Trophoblast cell (in vitro differentiated cells and primary cell): Measurements from ENCODE around the gene ANKRD13A.
"Not testable (repeated sequence)": the region's sequence is repeated elsewhere in the genome, so short reads cannot be mapped to it uniquely, and the experiment has no call there.

ENCODE experiments used
- DNase-seq, 2 donors: peaks; one replicate each; pipeline ENCODE4 v3.0.0-alpha.2; 2016
- H2AFZ ChIP-seq: 2 replicates; pipeline ENCODE4 v1.6.1; 2013; ENCODE audit warnings: low read length, moderate library complexity, mild to moderate bottlenecking; ENCODE audit not compliant: insufficient read depth, poor library complexity
- H2AK5ac ChIP-seq: 2 replicates; pipeline ENCODE4 v1.6.1; 2013; ENCODE audit warnings: mild to moderate bottlenecking, low read length
- H2BK120ac ChIP-seq: 2 replicates; pipeline ENCODE4 v1.6.1; 2013; ENCODE audit warnings: low read length, mild to moderate bottlenecking, moderate library complexity; ENCODE audit not compliant: insufficient read depth, poor library complexity
- H2BK12ac ChIP-seq: 2 replicates; pipeline ENCODE4 v1.6.1; 2013; ENCODE audit warnings: mild to moderate bottlenecking, low read length, moderate library complexity
- H2BK5ac ChIP-seq: 2 replicates; pipeline ENCODE4 v1.6.1; 2013; ENCODE audit warnings: low read length, low read depth, moderate library complexity, mild to moderate bottlenecking; ENCODE audit not compliant: poor library complexity
- H3K14ac ChIP-seq: 2 replicates; pipeline ENCODE4 v1.6.1; 2013; ENCODE audit warnings: mild to moderate bottlenecking, low read length
- H3K18ac ChIP-seq: 2 replicates; pipeline ENCODE4 v1.6.1; 2013; ENCODE audit warnings: mild to moderate bottlenecking, low read length
- H3K23ac ChIP-seq: 2 replicates; pipeline ENCODE4 v1.6.1; 2013; ENCODE audit warnings: low read length
- H3K27ac ChIP-seq: 2 replicates; pipeline ENCODE4 v1.5.1; 2013; ENCODE audit warnings: low read depth, mild to moderate bottlenecking, inconsistent platforms, low read length, moderate library complexity
- H3K27me3 ChIP-seq: 2 replicates; pipeline ENCODE4 v1.6.1; 2013; ENCODE audit warnings: inconsistent platforms, mild to moderate bottlenecking, low read length, moderate library complexity; ENCODE audit not compliant: insufficient read depth
- H3K36me3 ChIP-seq, 2 experiments: 1 replicate in 1 of 2; 2 replicates in 1 of 2; pipeline ENCODE4 v1.6.1; 2013; ENCODE audit warnings: low read length in 2 of 2, mild to moderate bottlenecking in 2 of 2, moderate library complexity in 1 of 2; ENCODE audit not compliant: insufficient read depth in 2 of 2, control insufficient read depth in 1 of 2
- H3K4ac ChIP-seq: 2 replicates; pipeline ENCODE4 v1.6.1; 2013; ENCODE audit warnings: low read depth, mild to moderate bottlenecking, low read length, moderate library complexity
- H3K4me1 ChIP-seq, 2 experiments: 1 replicate in 1 of 2; 2 replicates in 1 of 2; pipeline ENCODE4 v1.6.1; 2013; ENCODE audit warnings: low read length in 2 of 2, mild to moderate bottlenecking in 2 of 2, moderate library complexity in 1 of 2; ENCODE audit not compliant: insufficient read depth in 2 of 2, control insufficient read depth in 1 of 2
- H3K4me2 ChIP-seq: 2 replicates; pipeline ENCODE4 v1.6.1; 2013; ENCODE audit warnings: inconsistent platforms, mild to moderate bottlenecking, low read length, moderate library complexity
- H3K4me3 ChIP-seq: 2 replicates; pipeline ENCODE4 v1.5.1; 2013; ENCODE audit warnings: mild to moderate bottlenecking, low read depth, low read length, inconsistent platforms
- H3K79me1 ChIP-seq: one replicate; pipeline ENCODE4 v1.6.1; 2013; ENCODE audit warnings: low read length
- H3K79me2 ChIP-seq: 2 replicates; pipeline ENCODE4 v1.6.1; 2013; ENCODE audit warnings: low read length, mild to moderate bottlenecking; ENCODE audit not compliant: control insufficient read depth, insufficient read depth, poor library complexity
- H3K9ac ChIP-seq: 2 replicates; pipeline ENCODE4 v1.6.1; 2013; ENCODE audit warnings: mild to moderate bottlenecking, low read length
- H3K9me3 ChIP-seq: 2 replicates; pipeline ENCODE4 v1.6.1; 2013; ENCODE audit warnings: low read depth, mild to moderate bottlenecking, control low read depth, inconsistent platforms, low read length; ENCODE audit not compliant: insufficient read depth
- H4K12ac ChIP-seq: 2 replicates; pipeline ENCODE4 v1.6.1; 2013; ENCODE audit warnings: low read depth, mild to moderate bottlenecking, low read length, moderate library complexity
- H4K8ac ChIP-seq: 2 replicates; pipeline ENCODE4 v1.6.1; 2013; ENCODE audit warnings: low read depth, mild to moderate bottlenecking, low read length, moderate library complexity
- H4K91ac ChIP-seq: one replicate; pipeline ENCODE4 v1.6.1; 2013; ENCODE audit warnings: low read depth, mild to moderate bottlenecking, low read length, moderate library complexity
- WGBS: extraction: QIAGEN DNeasy Blood & Tissue Kit; methylation state at CpG from one replicate; pipeline ENCODE4 v1.1.7; 2013; ENCODE audit warnings: missing lambda C conversion rate; ENCODE audit not compliant: insufficient read length, insufficient coverage; ENCODE audit errors: extremely low coverage; 5-methylcytosine and 5-hydroxymethylcytosine counted together

The ANKRD13A gene

DNA sequence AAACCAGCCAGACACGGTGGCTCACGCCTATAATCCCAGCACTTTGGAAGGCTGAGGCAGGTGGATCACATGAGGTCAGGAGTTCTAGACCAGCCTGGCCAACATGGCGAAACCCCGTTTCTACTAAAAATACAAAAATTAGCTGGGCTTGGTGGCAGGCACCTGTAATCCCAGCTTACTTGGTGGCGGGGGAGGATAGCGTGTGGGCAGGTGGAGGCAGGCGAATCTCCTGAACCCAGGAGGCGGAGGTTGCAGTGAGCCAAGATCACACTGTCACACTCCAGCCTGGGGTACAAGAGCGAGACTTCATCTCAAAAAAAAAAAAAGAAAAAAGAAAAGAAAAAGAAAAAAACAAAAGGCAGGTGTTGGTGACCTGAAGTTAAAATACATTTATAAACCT, 73.4 kb downstream of the ANKRD13A start:
- no CpG with 5 or more reads among the region's 9 CpGs for WGBS
- H3K14ac ChIP-seq, H3K79me1 ChIP-seq, H2AK5ac ChIP-seq, H3K27me3 ChIP-seq, H3K79me2 ChIP-seq, H3K23ac ChIP-seq, H2AFZ ChIP-seq, H3K9me3 ChIP-seq, H3K4me2 ChIP-seq, DNase-seq, H4K8ac ChIP-seq, H4K91ac ChIP-seq, H3K9ac ChIP-seq, H2BK12ac ChIP-seq, H2BK120ac ChIP-seq, H3K4ac ChIP-seq, H3K18ac ChIP-seq, H3K4me1 ChIP-seq, H3K27ac ChIP-seq, H2BK5ac ChIP-seq, H3K36me3 ChIP-seq, H4K12ac ChIP-seq, H3K4me3 ChIP-seq: not testable (repeated sequence)

- Histone ChIP-seq H3K4ac (no peak overlapping the region), H3K23ac (no peak overlapping the region), H4K8ac (no peak overlapping the region), H3K4me1 (no peaks in the 10 kb centered on the region), H3K79me2 (no peaks in the 10 kb centered on the region), H2AFZ (no peak overlapping the region), H3K9me3 (no peaks in the 10 kb centered on the region), H2BK5ac (no peak overlapping the region), H2BK120ac (no peak overlapping the region), H3K27me3 (no peaks in the 10 kb centered on the region), H3K18ac (no peak overlapping the region), H3K4me2 (no peak overlapping the region), H4K12ac (no peak overlapping the region), H3K36me3 (no peaks in the 10 kb centered on the region), H2BK12ac (no peak overlapping the region), H3K27ac (no peak overlapping the region), H3K14ac (no peak overlapping the region), H4K91ac (no peak overlapping the region), H3K79me1 (no peaks in the 10 kb centered on the region), H2AK5ac (no peak overlapping the region), H3K9ac (no peak overlapping the region), H3K4me3 (no peak overlapping the region)
- no CpG with 5 or more reads among the region's 19 CpGs for WGBS
- no peak for DNase-seq
Measured at GRCh38 chr12:110073049-110073831, 74.0 kb downstream of the ANKRD13A start.

GRCh38 chr12:110074089-110074488, 74.9 kb downstream of the ANKRD13A start:
- Histone ChIP-seq H3K36me3 (no peaks in the 10 kb centered on the region), H2BK5ac (no peak overlapping the region), H3K4me1 (no peaks in the 10 kb centered on the region), H4K8ac (no peak overlapping the region), H4K12ac (no peak overlapping the region), H3K23ac (no peak overlapping the region), H3K4ac (no peak overlapping the region), H3K27me3 (no peaks in the 10 kb centered on the region), H2AFZ (no peak overlapping the region), H2BK12ac (no peak overlapping the region), H3K4me2 (no peak overlapping the region), H3K9ac (no peak overlapping the region), H3K79me1 (no peaks in the 10 kb centered on the region), H2AK5ac (no peak overlapping the region), H2BK120ac (no peak overlapping the region), H3K79me2 (no peaks in the 10 kb centered on the region), H3K14ac (no peak overlapping the region), H3K27ac (no peak overlapping the region), H3K9me3 (no peaks in the 10 kb centered on the region), H3K4me3 (no peak overlapping the region), H3K18ac (no peak overlapping the region), H4K91ac (no peak overlapping the region)
- DNase-seq = no peak
- WGBS = no CpG with 5 or more reads among the region's 5 CpGs

DNA sequence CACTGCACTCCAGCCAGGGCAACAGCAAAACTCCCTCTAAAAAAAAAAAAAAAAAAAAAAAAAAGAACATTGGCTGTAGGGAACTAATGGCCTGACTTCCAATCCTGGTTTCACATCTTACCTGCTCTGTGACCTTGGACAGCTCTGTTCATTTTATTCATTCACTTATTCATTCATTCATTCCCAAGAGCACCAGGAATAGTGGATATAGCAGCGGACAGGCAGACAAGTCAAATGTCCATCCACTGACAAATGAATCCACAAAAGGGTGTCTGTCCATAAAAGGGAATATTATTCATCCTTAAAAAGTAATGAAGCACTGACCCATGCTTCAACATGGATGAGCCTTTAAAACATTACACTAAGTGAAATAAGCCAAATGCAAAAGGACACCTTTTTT, 76.7 kb downstream of the ANKRD13A start:
- WGBS = no CpG with 5 or more reads among the region's 1 CpG

More for the DNA sequence above, 76.7 kb downstream of the ANKRD13A start:
- H3K23ac ChIP-seq = no peak overlapping the region
- no peak overlapping the region for H2AFZ ChIP-seq
- no peaks in the 10 kb centered on the region for H3K79me1 ChIP-seq
- H3K4me1 ChIP-seq = no peaks in the 10 kb centered on the region
- no peak overlapping the region for H3K18ac ChIP-seq
- no peak for DNase-seq
- no peak overlapping the region for H3K4me3 ChIP-seq
- no peak overlapping the region for H2AK5ac ChIP-seq
- H4K8ac ChIP-seq = no peak overlapping the region
- H3K9me3 ChIP-seq = no peaks in the 10 kb centered on the region
- no peak overlapping the region for H3K14ac ChIP-seq
- H3K9ac ChIP-seq = no peak overlapping the region
- H3K4ac ChIP-seq = no peak overlapping the region
- H2BK12ac ChIP-seq = no peak overlapping the region
- H3K36me3 ChIP-seq = no peaks in the 10 kb centered on the region
- H3K4me2 ChIP-seq = no peak overlapping the region
- H3K79me2 ChIP-seq = no peaks in the 10 kb centered on the region
- no peak overlapping the region for H3K27ac ChIP-seq
- H2BK120ac ChIP-seq = no peak overlapping the region
- H4K91ac ChIP-seq = no peak overlapping the region
- no peaks in the 10 kb centered on the region for H3K27me3 ChIP-seq
- no peak overlapping the region for H4K12ac ChIP-seq
- no peak overlapping the region for H2BK5ac ChIP-seq
